ENCODE measurements around the gene RAB6D.

Gene RAB6D

GRCh38 chr2:131389657-131390056 lies 25.7 kb upstream of the RAB6D start:
- TF ChIP-seq FOXP2 (optimal IDR thresholded peaks at IDR 0.05; ENCODE audit: borderline replicate concordance, extremely low read depth, extremely low read length, insufficient read depth): no peak
- no peak for TF ChIP-seq SIN3A (IDR thresholded peaks at IDR 0.05; ENCODE audit: borderline replicate concordance, insufficient read depth, low read length)
- no peak for TF ChIP-seq TAF1 (IDR thresholded peaks at IDR 0.05; ENCODE audit: borderline replicate concordance, insufficient read depth, low read length)
- no peak for TF ChIP-seq POLR2AphosphoS5 (IDR thresholded peaks at IDR 0.05; ENCODE audit: low read depth, low read length)
- TF ChIP-seq REST (IDR thresholded peaks at IDR 0.05; ENCODE audit: insufficient read depth in 1 of 2, low read depth in 2 of 2, low read length in 2 of 2): no peak

- no peak for TF ChIP-seq REST (IDR thresholded peaks at IDR 0.05; ENCODE audit: insufficient read depth in 1 of 2, low read depth in 2 of 2, low read length in 2 of 2)
- TF ChIP-seq FOXP2 (optimal IDR thresholded peaks at IDR 0.05; ENCODE audit: borderline replicate concordance, extremely low read depth, extremely low read length, insufficient read depth): no peak
- TF ChIP-seq TAF1 (IDR thresholded peaks at IDR 0.05; ENCODE audit: borderline replicate concordance, insufficient read depth, low read length): no peak
- no peak for TF ChIP-seq SIN3A (IDR thresholded peaks at IDR 0.05; ENCODE audit: borderline replicate concordance, insufficient read depth, low read length)
- no peak for TF ChIP-seq POLR2AphosphoS5 (IDR thresholded peaks at IDR 0.05; ENCODE audit: low read depth, low read length)
Measured at GRCh38 chr2:131369954-131370353, 6.0 kb upstream of the RAB6D start.

GRCh38 chr2:131367352-131367751 lies 3.4 kb upstream of the RAB6D start:
- TF ChIP-seq POLR2AphosphoS5 (IDR thresholded peaks at IDR 0.05; ENCODE audit: low read depth, low read length) (no peak), TAF1 (IDR thresholded peaks at IDR 0.05; ENCODE audit: borderline replicate concordance, insufficient read depth, low read length) (no peak), REST (IDR thresholded peaks at IDR 0.05; ENCODE audit: insufficient read depth in 1 of 2, low read depth in 2 of 2, low read length in 2 of 2) (no peak), FOXP2 (optimal IDR thresholded peaks at IDR 0.05; ENCODE audit: borderline replicate concordance, extremely low read depth, extremely low read length, insufficient read depth) (no peak), SIN3A (IDR thresholded peaks at IDR 0.05; ENCODE audit: borderline replicate concordance, insufficient read depth, low read length) (no peak)

- TF ChIP-seq SIN3A (IDR thresholded peaks at IDR 0.05; ENCODE audit: borderline replicate concordance, insufficient read depth, low read length) (no peak), REST (IDR thresholded peaks at IDR 0.05; ENCODE audit: insufficient read depth in 1 of 2, low read depth in 2 of 2, low read length in 2 of 2) (no peak), TAF1 (IDR thresholded peaks at IDR 0.05; ENCODE audit: borderline replicate concordance, insufficient read depth, low read length) (no peak), FOXP2 (optimal IDR thresholded peaks at IDR 0.05; ENCODE audit: borderline replicate concordance, extremely low read depth, extremely low read length, insufficient read depth) (no peak), POLR2AphosphoS5 (IDR thresholded peaks at IDR 0.05; ENCODE audit: low read depth, low read length) (no peak)
Measured at GRCh38 chr2:131366643-131367042, 2.7 kb upstream of the RAB6D start.

- TF ChIP-seq FOXP2 (optimal IDR thresholded peaks at IDR 0.05; ENCODE audit: borderline replicate concordance, extremely low read depth, extremely low read length, insufficient read depth) (no peak), TAF1 (IDR thresholded peaks at IDR 0.05; ENCODE audit: borderline replicate concordance, insufficient read depth, low read length) (no peak), REST (IDR thresholded peaks at IDR 0.05; ENCODE audit: insufficient read depth in 1 of 2, low read depth in 2 of 2, low read length in 2 of 2) (no peak), SIN3A (IDR thresholded peaks at IDR 0.05; ENCODE audit: borderline replicate concordance, insufficient read depth, low read length) (no peak), POLR2AphosphoS5 (IDR thresholded peaks at IDR 0.05; ENCODE audit: low read depth, low read length) (no peak)
Measured at GRCh38 chr2:131365452-131365851, 1.5 kb upstream of the RAB6D start.

All from PFSK-1 (cell line).